Measurements from ENCODE around the gene PRMT1.

DNA sequence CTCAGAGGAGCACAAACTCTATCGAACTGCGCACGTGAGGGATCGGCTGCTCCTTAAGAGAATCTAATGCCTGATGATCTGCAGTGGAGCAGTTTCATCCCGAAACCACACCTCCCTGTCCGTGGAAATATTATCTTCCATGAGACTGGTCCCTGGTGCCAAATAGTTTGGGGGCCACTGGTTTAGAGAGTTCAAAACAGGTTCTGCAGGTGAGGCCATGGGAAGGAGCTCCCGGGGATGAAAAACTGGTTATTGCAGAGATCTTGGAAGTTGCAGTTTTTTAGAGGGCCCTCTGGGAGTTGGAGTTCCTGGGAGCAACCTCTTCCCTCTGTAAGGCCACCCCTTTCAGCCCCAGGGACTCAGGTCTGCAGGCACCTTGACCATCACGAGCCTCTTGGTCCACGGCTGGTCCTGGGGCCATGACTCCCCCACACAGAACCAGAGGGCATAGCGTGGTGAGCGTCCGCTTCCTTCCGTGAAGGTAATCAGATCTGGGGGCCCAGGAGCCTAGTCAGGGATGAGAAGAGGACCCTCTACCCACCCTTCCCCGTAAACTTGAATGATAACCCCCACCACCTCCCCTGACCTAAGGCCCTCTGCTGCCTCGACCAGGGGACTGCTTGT lies 16.6 kb upstream of the PRMT1 start:
- TF ChIP-seq, protein P1, sequence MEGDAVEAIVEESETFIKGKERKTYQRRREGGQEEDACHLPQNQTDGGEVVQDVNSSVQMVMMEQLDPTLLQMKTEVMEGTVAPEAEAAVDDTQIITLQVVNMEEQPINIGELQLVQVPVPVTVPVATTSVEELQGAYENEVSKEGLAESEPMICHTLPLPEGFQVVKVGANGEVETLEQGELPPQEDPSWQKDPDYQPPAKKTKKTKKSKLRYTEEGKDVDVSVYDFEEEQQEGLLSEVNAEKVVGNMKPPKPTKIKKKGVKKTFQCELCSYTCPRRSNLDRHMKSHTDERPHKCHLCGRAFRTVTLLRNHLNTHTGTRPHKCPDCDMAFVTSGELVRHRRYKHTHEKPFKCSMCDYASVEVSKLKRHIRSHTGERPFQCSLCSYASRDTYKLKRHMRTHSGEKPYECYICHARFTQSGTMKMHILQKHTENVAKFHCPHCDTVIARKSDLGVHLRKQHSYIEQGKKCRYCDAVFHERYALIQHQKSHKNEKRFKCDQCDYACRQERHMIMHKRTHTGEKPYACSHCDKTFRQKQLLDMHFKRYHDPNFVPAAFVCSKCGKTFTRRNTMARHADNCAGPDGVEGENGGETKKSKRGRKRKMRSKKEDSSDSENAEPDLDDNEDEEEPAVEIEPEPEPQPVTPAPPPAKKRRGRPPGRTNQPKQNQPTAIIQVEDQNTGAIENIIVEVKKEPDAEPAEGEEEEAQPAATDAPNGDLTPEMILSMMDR (IDR thresholded peaks at IDR 0.05), result no peak
- no peak for TF ChIP-seq EZH2 (IDR thresholded peaks at IDR 0.05; ENCODE audit: borderline replicate concordance, insufficient read depth, low read depth, low read length, poor library complexity, severe bottlenecking)

Measured in B cell (primary cell).